GM12874 (cell line): ENCODE data around the gene HPCAL1.

ENCODE experiments used
- CTCF ChIP-seq: IDR thresholded peaks from 2 replicates; pipeline ENCODE4 v1.5.1; 2011; ENCODE audit warnings: low read depth, mild to moderate bottlenecking, control low read depth, low read length, moderate library complexity; ENCODE audit not compliant: insufficient read depth

Gene HPCAL1

GRCh38 chr2:10338270-10339188, 35.8 kb downstream of the HPCAL1 start:
- TF ChIP-seq CTCF, result no peak

- TF ChIP-seq CTCF, result no peak
These were observed 37.2 kb downstream of the HPCAL1 start for GRCh38 chr2:10339647-10340592.

GRCh38 chr2:10340593-10340975, 37.9 kb downstream of the HPCAL1 start:
- TF ChIP-seq CTCF, result no peak

GRCh38 chr2:10341193-10341592, 38.5 kb downstream of the HPCAL1 start:
- TF ChIP-seq CTCF, result no peak

GRCh38 chr2:10342245-10342951, 39.7 kb downstream of the HPCAL1 start:
- TF ChIP-seq CTCF, result no peak

- no peak for TF ChIP-seq CTCF
These were observed 40.5 kb downstream of the HPCAL1 start for GRCh38 chr2:10343191-10343590.
